Superior temporal gyrus (tissue), 1 donor: ENCODE measurements around the gene CHAF1A.

Source experiments
- DNase-seq: peaks from one replicate; pipeline ENCODE4 v3.0.0-alpha.2; 2016; ENCODE audit errors: extremely low spot score

Gene CHAF1A

GRCh38 chr19:4441994-4442818 is 39.8 kb downstream of the CHAF1A start:
- DNase-seq, result no peak

- no peak for DNase-seq
Measured at GRCh38 chr19:4442819-4443146, 40.3 kb downstream of the CHAF1A start.

GRCh38 chr19:4443188-4443587 is 40.7 kb downstream of the CHAF1A start:
- no peak for DNase-seq

- no peak for DNase-seq
Measured at GRCh38 chr19:4443966-4444764, 41.7 kb downstream of the CHAF1A start.

- no peak for DNase-seq
Measured at GRCh38 chr19:4444765-4445741, 42.6 kb downstream of the CHAF1A start.

GRCh38 chr19:4445963-4446703 is 43.7 kb downstream of the CHAF1A start:
- no peak for DNase-seq

GRCh38 chr19:4446704-4447200 is 44.3 kb downstream of the CHAF1A start:
- DNase-seq, result no peak

GRCh38 chr19:4447327-4448146 is 45.1 kb downstream of the CHAF1A start:
- DNase-seq, result no peak

- DNase-seq, result no peak
Measured at GRCh38 chr19:4448147-4448985, 45.9 kb downstream of the CHAF1A start.

- DNase-seq, result peak; percentile 79
Measured at GRCh38 chr19:4449022-4449638, 46.7 kb downstream of the CHAF1A start.

- DNase-seq, result no peak
Measured at GRCh38 chr19:4449639-4450028, 47.2 kb downstream of the CHAF1A start.

GRCh38 chr19:4452230-4452990 is 50.0 kb downstream of the CHAF1A start:
- no peak for DNase-seq

- DNase-seq, result no peak
Measured at GRCh38 chr19:4453232-4454179, 51.1 kb downstream of the CHAF1A start.

GRCh38 chr19:4454747-4455718 is 52.6 kb downstream of the CHAF1A start:
- no peak for DNase-seq

GRCh38 chr19:4455719-4456475 is 53.5 kb downstream of the CHAF1A start:
- DNase-seq, result no peak
